ENCODE results near the gene RTKN. TPM values are rescaled to one million over a fixed set of nuclear protein-coding genes. Genes with fewer than 3 reads are reported as not detected.
A peak's percentile ranks its signal among the peaks of the same experiment; 100 is the strongest.

Gene RTKN
- total and polyA plus RNA-seq, 2 experiments from 2014 or later: 74.2 to 77.5 TPM

DNA sequence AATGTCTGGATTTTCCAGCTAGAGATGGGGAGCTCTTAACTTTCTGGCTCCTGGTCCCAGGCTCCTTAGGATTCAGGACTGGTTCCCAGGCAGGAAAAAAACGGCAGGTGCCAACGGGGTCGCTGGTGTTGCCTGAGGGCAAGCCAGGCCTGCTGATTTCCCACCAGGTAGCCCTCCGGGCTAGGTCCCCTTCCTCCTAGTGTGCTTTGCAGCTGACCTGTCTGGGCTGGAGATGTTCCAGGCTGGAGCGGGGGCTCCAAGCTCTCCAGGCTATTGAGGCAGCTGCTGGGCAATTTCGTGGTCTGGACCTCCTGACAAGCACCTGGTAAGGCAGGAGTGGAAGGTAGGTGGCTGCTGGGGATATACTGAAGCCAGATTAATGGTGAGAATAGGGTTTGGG is 32.7 kb upstream of the RTKN start:
- Histone ChIP-seq H2AFZ (no peak overlapping the region), H3K36me3 (replicated peaks; ENCODE audit: insufficient read depth, low read depth) (no peaks in the 10 kb centered on the region), H3K27ac (no peak overlapping the region), H3K4me2 (no peak overlapping the region), H3K79me2 (peaks cover 24% of the 10 kb centered on the region), H3K9me3 (ENCODE audit: low read depth) (no peaks in the 10 kb centered on the region), H4K20me1 (ENCODE audit: insufficient read depth, poor library complexity, severe bottlenecking) (no peaks in the 10 kb centered on the region), H3K27me3 (no peaks in the 10 kb centered on the region), H3K9me2 (replicated peaks; ENCODE audit: insufficient read depth) (no peaks in the 10 kb centered on the region), H3K4me1 (ENCODE audit: insufficient read depth) (peaks cover 19% of the 10 kb centered on the region), H3K4me3 (no peak overlapping the region)
- TF ChIP-seq, protein P1, sequence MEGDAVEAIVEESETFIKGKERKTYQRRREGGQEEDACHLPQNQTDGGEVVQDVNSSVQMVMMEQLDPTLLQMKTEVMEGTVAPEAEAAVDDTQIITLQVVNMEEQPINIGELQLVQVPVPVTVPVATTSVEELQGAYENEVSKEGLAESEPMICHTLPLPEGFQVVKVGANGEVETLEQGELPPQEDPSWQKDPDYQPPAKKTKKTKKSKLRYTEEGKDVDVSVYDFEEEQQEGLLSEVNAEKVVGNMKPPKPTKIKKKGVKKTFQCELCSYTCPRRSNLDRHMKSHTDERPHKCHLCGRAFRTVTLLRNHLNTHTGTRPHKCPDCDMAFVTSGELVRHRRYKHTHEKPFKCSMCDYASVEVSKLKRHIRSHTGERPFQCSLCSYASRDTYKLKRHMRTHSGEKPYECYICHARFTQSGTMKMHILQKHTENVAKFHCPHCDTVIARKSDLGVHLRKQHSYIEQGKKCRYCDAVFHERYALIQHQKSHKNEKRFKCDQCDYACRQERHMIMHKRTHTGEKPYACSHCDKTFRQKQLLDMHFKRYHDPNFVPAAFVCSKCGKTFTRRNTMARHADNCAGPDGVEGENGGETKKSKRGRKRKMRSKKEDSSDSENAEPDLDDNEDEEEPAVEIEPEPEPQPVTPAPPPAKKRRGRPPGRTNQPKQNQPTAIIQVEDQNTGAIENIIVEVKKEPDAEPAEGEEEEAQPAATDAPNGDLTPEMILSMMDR (IDR thresholded peaks at IDR 0.05; ENCODE audit: poor library complexity): no peak
- TF ChIP-seq EZH2phosphoT487 (IDR thresholded peaks at IDR 0.05; ENCODE audit: low read depth, severe bottlenecking, unreplicated experiment) (no peak), EZH2 (IDR thresholded peaks at IDR 0.05; ENCODE audit: borderline replicate concordance) (no peak)
- peak; percentile 1 for DNase-seq (ENCODE audit: low spot score)
- WGBS (ENCODE audit: low lambda C conversion rate, missing lambda C conversion rate): 96% methylated on average over 6 of the region's 6 CpGs

DNA sequence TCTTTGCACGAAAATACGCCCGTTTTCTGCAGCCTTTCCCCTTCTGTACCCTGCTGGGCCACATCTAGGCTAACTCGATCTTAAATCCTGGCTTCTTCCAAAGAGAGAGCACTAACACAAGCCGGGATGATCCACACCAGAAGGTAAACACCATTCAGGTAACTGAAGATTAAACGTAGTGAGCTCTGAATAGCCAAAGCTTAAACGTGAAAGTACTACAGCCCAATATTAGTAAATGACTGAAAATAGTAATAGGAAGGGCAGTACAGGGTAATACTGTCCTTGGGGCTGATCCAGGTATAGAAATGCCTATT is 31.2 kb upstream of the RTKN start:
- H3K9me3 ChIP-seq (ENCODE audit: low read depth): no peaks in the 10 kb centered on the region
- peak overlapping the region; percentile 90 for H3K4me2 ChIP-seq
- no peak for DNase-seq (ENCODE audit: low spot score)
- peaks cover 17% of the 10 kb centered on the region for H3K79me2 ChIP-seq
- H3K27ac ChIP-seq: peak overlapping the region; percentile 97
- peak overlapping the region; percentile 52 for H3K4me3 ChIP-seq
- H4K20me1 ChIP-seq (ENCODE audit: insufficient read depth, poor library complexity, severe bottlenecking): no peaks in the 10 kb centered on the region
- TF ChIP-seq EZH2phosphoT487 (IDR thresholded peaks at IDR 0.05; ENCODE audit: low read depth, severe bottlenecking, unreplicated experiment) (no peak), EZH2 (IDR thresholded peaks at IDR 0.05; ENCODE audit: borderline replicate concordance) (no peak)
- TF ChIP-seq, protein P1 (IDR thresholded peaks at IDR 0.05; ENCODE audit: poor library complexity): no peak
- WGBS (ENCODE audit: low lambda C conversion rate, missing lambda C conversion rate): 24% methylated on average over 7 of the region's 7 CpGs
- H3K36me3 ChIP-seq (replicated peaks; ENCODE audit: insufficient read depth, low read depth): no peaks in the 10 kb centered on the region
- no peaks in the 10 kb centered on the region for H3K27me3 ChIP-seq
- H2AFZ ChIP-seq: peak overlapping the region; percentile 96
- H3K9me2 ChIP-seq (replicated peaks; ENCODE audit: insufficient read depth): no peaks in the 10 kb centered on the region
- H3K4me1 ChIP-seq (ENCODE audit: insufficient read depth): peaks cover 19% of the 10 kb centered on the region

DNA sequence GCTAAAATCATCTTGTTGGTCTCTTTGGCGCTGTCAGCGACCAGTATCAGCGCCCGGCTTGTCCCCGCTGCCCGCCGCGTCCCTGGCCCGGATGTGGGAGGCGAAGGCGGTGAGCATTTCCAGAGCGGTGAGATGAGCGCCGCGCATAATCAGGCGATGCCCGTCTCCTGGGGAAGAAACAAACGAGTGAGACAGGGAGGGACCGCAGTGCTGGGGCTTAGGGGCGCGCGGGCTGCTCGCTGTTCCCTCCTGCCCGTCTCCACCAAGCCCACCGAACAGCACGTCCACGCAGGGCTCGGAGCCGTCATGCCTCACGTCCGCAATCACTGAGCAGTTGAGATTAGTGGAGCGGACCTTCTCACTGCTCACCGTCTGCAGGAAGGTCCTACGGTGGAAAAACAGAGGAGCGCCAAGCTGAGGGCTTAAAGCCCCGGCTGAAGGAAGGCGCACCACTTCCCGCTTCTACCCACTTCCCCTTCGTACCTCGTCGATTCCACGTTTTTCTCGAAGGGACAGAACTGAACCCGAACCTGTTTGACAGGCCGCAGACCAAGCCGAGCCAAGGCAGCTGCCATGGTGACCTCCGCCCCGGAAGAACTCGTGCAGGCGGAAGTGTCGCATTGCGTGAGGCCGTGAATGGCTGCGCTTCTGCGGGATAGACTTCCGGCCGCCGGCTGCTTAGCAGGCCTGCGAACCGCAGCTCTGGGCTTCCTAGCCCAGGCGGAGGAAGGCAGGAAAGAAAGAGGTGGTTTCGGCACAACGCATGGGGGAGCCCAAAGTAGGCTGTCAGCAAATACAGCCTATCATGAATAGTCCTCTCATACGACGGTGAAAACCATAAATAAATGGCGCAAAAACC is 30.6 kb upstream of the RTKN start, which contains the start of gene MRPL53:
Gene MRPL53, minus strand, starts transcription at position 595 of the 859 bp plus-strand sequence. Its CDS starts 20 bp downstream, at position 575.
- Histone ChIP-seq H3K9me3 (ENCODE audit: low read depth) (no peaks in the 10 kb centered on the region), H3K4me1 (ENCODE audit: insufficient read depth) (peaks cover 19% of the 10 kb centered on the region), H3K36me3 (replicated peaks; ENCODE audit: insufficient read depth, low read depth) (no peaks in the 10 kb centered on the region), H4K20me1 (ENCODE audit: insufficient read depth, poor library complexity, severe bottlenecking) (no peaks in the 10 kb centered on the region), H3K27ac (peak within 1 kb of the TSS; percentile 97), H3K79me2 (peaks cover 17% of the 10 kb centered on the region), H2AFZ (peak within 1 kb of the TSS; percentile 96), H3K4me2 (peak within 1 kb of the TSS; percentile 90), H3K27me3 (no peaks in the 10 kb centered on the region), H3K4me3 (peak within 1 kb of the TSS; percentile 52), H3K9me2 (replicated peaks; ENCODE audit: insufficient read depth) (no peaks in the 10 kb centered on the region)
- TF ChIP-seq EZH2 (IDR thresholded peaks at IDR 0.05; ENCODE audit: borderline replicate concordance) (no peak), EZH2phosphoT487 (IDR thresholded peaks at IDR 0.05; ENCODE audit: low read depth, severe bottlenecking, unreplicated experiment) (no peak)
- TF ChIP-seq, protein P1 (IDR thresholded peaks at IDR 0.05; ENCODE audit: poor library complexity): no peak
- under 1% methylated on average over 65 of the region's 66 CpGs for WGBS (ENCODE audit: low lambda C conversion rate, missing lambda C conversion rate)
- peak; percentile 93 for DNase-seq (ENCODE audit: low spot score)
